Fibroblast of lung (primary cell): ENCODE data around the gene ZNF532. TPM values are rescaled to one million over a fixed set of nuclear protein-coding genes. Genes with fewer than 3 reads are reported as not detected.

Source experiments
- DNase-seq, 2 donors: peaks; one replicate each; pipeline versions ENCODE4 v3.0.0 to v3.0.0-alpha.2; 2010; ENCODE audit warnings: low read depth in 2 of 2
- H2AFZ ChIP-seq: 2 replicates; pipeline ENCODE4 v1.5.1; 2012; ENCODE audit warnings: low read length, control low read depth, inconsistent platforms
- H3K27ac ChIP-seq: 2 replicates; pipeline ENCODE4 v1.5.1; 2011; ENCODE audit warnings: low read length, control low read depth; ENCODE audit not compliant: insufficient read depth
- H3K27me3 ChIP-seq: 2 replicates; pipeline ENCODE4 v1.5.1; 2011; ENCODE audit warnings: mild to moderate bottlenecking, low read length; ENCODE audit not compliant: control insufficient read depth, insufficient read depth
- H3K36me3 ChIP-seq: 2 replicates; pipeline ENCODE4 v1.5.1; 2011; ENCODE audit warnings: low read length; ENCODE audit not compliant: control insufficient read depth, insufficient read depth
- H3K4me1 ChIP-seq: 2 replicates; pipeline ENCODE4 v1.5.1; 2011; ENCODE audit warnings: low read length; ENCODE audit not compliant: control insufficient read depth, insufficient read depth; ENCODE audit errors: extremely low read depth
- H3K4me2 ChIP-seq: 2 replicates; pipeline ENCODE4 v1.5.1; 2011; ENCODE audit warnings: low read length, control low read depth; ENCODE audit not compliant: insufficient read depth; ENCODE audit errors: extremely low read depth
- H3K4me3 ChIP-seq, 4 experiments: fragments of 200-600 bp in 1 of 4; sonication (generic) in 1 of 4; replicated peaks in 1 of 4; 2 replicates each; pipeline ENCODE4 v1.5.1; 2011 to 2016; ENCODE audit warnings: low read length in 4 of 4, low read depth in 3 of 4, mild to moderate bottlenecking in 3 of 4, control low read depth in 2 of 4, inconsistent platforms in 1 of 4, mixed read lengths in 1 of 4; ENCODE audit not compliant: insufficient read depth in 1 of 4; ENCODE audit errors: control extremely low read depth in 1 of 4
- H3K79me2 ChIP-seq: 2 replicates; pipeline ENCODE4 v1.5.1; 2012; ENCODE audit warnings: mild to moderate bottlenecking, low read length, inconsistent platforms; ENCODE audit not compliant: control insufficient read depth, insufficient read depth
- H3K9ac ChIP-seq: 2 replicates; pipeline ENCODE4 v1.5.1; 2011; ENCODE audit warnings: mild to moderate bottlenecking, low read length, control low read depth; ENCODE audit not compliant: insufficient read depth
- H3K9me3 ChIP-seq: 2 replicates; pipeline ENCODE4 v1.5.1; 2012; ENCODE audit warnings: low read depth, low read length; ENCODE audit not compliant: control insufficient read depth, insufficient read depth
- H4K20me1 ChIP-seq: 2 replicates; pipeline ENCODE4 v1.5.1; 2011; ENCODE audit warnings: low read length; ENCODE audit not compliant: control insufficient read depth, insufficient read depth; ENCODE audit errors: extremely low read depth
- EZH2 ChIP-seq: IDR thresholded peaks from 2 replicates; pipeline ENCODE4 v1.5.1; 2012; ENCODE audit warnings: low read length, control low read depth, mild to moderate bottlenecking; ENCODE audit errors: missing control alignments
- polyA plus RNA-seq, 2 donors: library from polyadenylated mRNA; depleted of rRNA in 1 of 2; stranded (reverse) in 1 of 2; unstranded in 1 of 2; fragments of >200 nt; gene quantifications; 2 replicates each; pipeline ENCODE4 v1.2.1, GENCODE V29; 2011 to 2012; ENCODE audit warnings: missing spikeins in 1 of 2
- total RNA-seq: library from RNA; depleted of rRNA; stranded (reverse); fragments of >200 nt; gene quantifications from 2 replicates; pipeline ENCODE4 v1.2.1, GENCODE V29; 2014
- TF ChIP-seq, protein P1 (sequence below), 2 donors: IDR thresholded peaks in 1 of 2; conservative IDR thresholded peaks in 1 of 2; 1 replicate in 1 of 2; 2 replicates in 1 of 2; pipeline ENCODE4 v1.5.1; 2011 to 2012; ENCODE audit warnings: low read length in 2 of 2, control low read depth in 1 of 2, inconsistent platforms in 1 of 2, low read depth in 1 of 2, mild to moderate bottlenecking in 1 of 2

ZNF532 gene
- total and polyA plus RNA-seq, 2 donors (not counting 1 experiment from before 2014, with no cell fraction given): 57.3 to 64.6 TPM

DNA sequence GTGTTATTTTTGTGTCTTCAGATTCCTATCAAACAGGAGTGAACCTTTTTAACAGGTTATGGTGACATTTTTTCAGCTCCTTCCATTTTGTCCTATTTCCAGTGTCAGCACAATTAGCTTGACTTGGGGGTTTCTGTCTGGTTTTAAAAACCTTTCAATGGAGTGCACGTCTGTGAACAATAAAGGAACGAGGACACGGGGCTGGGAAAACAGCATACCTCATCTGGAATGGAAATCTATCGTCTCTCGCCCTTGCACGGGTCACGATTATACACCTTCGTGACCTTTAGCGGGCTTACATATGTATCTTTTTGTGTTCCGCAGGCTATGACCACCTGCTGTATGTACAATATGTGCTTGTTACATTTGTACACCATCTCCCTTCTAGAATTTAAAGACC is 2.3 kb upstream of the ZNF532 start:
- Histone ChIP-seq H3K27ac (peak overlapping the region; percentile 84), H2AFZ (no peak overlapping the region), H3K36me3 (no peaks in the 10 kb centered on the region), H3K4me1 (peaks cover 20% of the 10 kb centered on the region), H3K9ac (no peak overlapping the region), H3K4me3 (peak overlapping the region; percentile 45 to 63 (median 58)), H3K9me3 (no peaks in the 10 kb centered on the region), H3K27me3 (no peaks in the 10 kb centered on the region), H3K79me2 (peaks cover 31% of the 10 kb centered on the region), H4K20me1 (no peaks in the 10 kb centered on the region), H3K4me2 (peak overlapping the region; percentile 95)
- no peak for DNase-seq
- no peak for TF ChIP-seq EZH2
- TF ChIP-seq, protein P1, sequence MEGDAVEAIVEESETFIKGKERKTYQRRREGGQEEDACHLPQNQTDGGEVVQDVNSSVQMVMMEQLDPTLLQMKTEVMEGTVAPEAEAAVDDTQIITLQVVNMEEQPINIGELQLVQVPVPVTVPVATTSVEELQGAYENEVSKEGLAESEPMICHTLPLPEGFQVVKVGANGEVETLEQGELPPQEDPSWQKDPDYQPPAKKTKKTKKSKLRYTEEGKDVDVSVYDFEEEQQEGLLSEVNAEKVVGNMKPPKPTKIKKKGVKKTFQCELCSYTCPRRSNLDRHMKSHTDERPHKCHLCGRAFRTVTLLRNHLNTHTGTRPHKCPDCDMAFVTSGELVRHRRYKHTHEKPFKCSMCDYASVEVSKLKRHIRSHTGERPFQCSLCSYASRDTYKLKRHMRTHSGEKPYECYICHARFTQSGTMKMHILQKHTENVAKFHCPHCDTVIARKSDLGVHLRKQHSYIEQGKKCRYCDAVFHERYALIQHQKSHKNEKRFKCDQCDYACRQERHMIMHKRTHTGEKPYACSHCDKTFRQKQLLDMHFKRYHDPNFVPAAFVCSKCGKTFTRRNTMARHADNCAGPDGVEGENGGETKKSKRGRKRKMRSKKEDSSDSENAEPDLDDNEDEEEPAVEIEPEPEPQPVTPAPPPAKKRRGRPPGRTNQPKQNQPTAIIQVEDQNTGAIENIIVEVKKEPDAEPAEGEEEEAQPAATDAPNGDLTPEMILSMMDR (conservative IDR thresholded peaks at IDR 0.05 in 1 of 2, IDR thresholded peaks at IDR 0.05 in 1 of 2; ENCODE audit: low read depth in 1 of 2, low read length in 2 of 2): no peak

- H3K27me3 ChIP-seq: no peaks in the 10 kb centered on the region
- peaks cover 20% of the 10 kb centered on the region for H3K4me1 ChIP-seq
- H3K4me3 ChIP-seq: peak overlapping the region; percentile 45 to 63 (median 58)
- H3K9me3 ChIP-seq: no peaks in the 10 kb centered on the region
- peak overlapping the region; percentile 75 for H3K9ac ChIP-seq
- H3K27ac ChIP-seq: peak overlapping the region; percentile 84
- peak; percentile 69 for DNase-seq
- H3K4me2 ChIP-seq: peak overlapping the region; percentile 95
- H4K20me1 ChIP-seq: no peaks in the 10 kb centered on the region
- TF ChIP-seq, protein P1 (conservative IDR thresholded peaks at IDR 0.05 in 1 of 2, IDR thresholded peaks at IDR 0.05 in 1 of 2; ENCODE audit: low read depth in 1 of 2, low read length in 2 of 2): no peak
- TF ChIP-seq EZH2: no peak
- H3K36me3 ChIP-seq: no peaks in the 10 kb centered on the region
- peaks cover 37% of the 10 kb centered on the region for H3K79me2 ChIP-seq
- H2AFZ ChIP-seq: peak overlapping the region; percentile 45
These were observed 1.7 kb upstream of the ZNF532 start for GRCh38 chr18:58862851-58863538.

DNA sequence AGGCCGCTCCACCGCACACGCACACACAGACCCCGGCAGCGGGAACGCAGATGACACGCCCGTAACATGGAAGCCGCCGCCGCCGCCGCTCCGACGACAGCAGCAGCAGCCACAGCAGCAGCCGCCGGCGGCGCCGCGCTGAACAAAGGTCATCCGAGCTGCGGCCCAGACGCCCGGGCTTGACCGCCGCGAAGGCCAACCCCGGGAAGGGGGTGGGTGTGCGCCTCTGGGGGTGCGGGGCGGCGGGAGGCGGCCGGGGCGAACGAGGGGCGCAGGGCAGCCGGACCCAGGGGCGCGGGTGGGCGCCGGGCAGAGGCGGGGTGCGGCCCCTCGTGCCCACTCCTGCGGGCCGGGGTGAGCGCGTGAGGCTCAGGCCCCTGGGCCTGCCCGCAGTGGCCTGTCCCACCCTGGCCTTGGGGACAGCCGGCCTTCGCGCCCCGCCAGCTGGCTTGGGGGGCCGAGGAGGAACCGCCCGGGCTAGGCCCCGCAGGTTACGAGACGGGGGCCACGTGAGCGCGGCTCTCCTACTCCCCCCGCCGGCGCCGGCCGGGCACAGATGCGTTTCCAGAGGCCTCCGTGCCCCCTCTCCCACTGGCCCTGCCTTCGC is 1.0 kb upstream of the ZNF532 start:
- no peaks in the 10 kb centered on the region for H4K20me1 ChIP-seq
- no peaks in the 10 kb centered on the region for H3K9me3 ChIP-seq
- H3K4me3 ChIP-seq: peak overlapping the region in 3 of 4 experiments; percentile 20 to 53 (median 30)
- peaks cover 16% of the 10 kb centered on the region for H3K4me1 ChIP-seq
- peak overlapping the region; percentile 48 for H3K4me2 ChIP-seq
- H3K27ac ChIP-seq: peak overlapping the region; percentile 83
- peaks cover 2% of the 10 kb centered on the region for H3K36me3 ChIP-seq
- H3K27me3 ChIP-seq: no peaks in the 10 kb centered on the region
- H2AFZ ChIP-seq: no peak overlapping the region
- H3K9ac ChIP-seq: peak overlapping the region; percentile 75
- TF ChIP-seq EZH2: no peak
- TF ChIP-seq, protein P1 (conservative IDR thresholded peaks at IDR 0.05 in 1 of 2, IDR thresholded peaks at IDR 0.05 in 1 of 2; ENCODE audit: low read depth in 1 of 2, low read length in 2 of 2): no peak
- peak; percentile 46 to 53 for DNase-seq
- H3K79me2 ChIP-seq: peaks cover 40% of the 10 kb centered on the region
